Retinal pigment epithelial cell (primary cell): ENCODE results near the gene LRRC45.

Source experiments
- DNase-seq: peaks from one replicate; pipeline ENCODE4 v3.0.0-alpha.2; 2010; ENCODE audit warnings: low read depth
- H3K4me3 ChIP-seq: 2 replicates; pipeline ENCODE4 v1.5.1; 2011; ENCODE audit warnings: mild to moderate bottlenecking, low read length, control low read depth, moderate library complexity
- TF ChIP-seq, protein P1 (sequence below): conservative IDR thresholded peaks from 2 replicates; pipeline ENCODE4 v1.5.1; 2011; ENCODE audit warnings: low read depth, low read length, control low read depth, inconsistent platforms

The LRRC45 gene

DNA sequence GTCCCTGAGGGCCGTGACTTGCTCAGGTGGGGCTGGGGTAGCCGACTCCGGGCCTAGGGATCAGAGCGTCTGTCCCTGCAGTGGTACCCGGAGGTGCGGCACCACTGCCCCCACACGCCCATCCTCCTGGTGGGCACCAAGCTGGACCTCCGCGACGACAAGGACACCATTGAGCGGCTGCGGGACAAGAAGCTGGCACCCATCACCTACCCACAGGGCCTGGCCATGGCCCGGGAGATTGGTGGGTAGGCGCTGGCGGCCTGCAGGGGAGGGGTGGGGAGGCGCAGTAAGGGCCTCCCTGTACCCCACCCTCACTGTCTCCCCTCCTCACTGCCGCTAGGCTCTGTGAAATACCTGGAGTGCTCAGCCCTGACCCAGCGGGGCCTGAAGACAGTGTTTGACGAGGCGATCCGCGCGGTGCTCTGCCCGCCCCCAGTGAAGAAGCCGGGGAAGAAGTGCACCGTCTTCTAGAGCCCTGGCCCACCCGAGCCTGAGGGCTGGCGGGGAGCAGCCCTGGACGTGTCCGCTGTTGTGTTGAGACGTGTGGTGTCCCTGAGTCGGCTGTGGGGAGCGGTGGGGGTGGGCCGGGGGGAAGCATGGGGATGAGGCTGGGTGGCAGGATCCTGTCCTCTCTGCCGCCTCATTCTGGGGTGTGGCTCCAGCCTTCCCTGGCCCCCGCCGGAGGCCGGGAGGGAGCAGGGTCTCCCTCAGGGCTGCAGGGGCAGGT, 10.4 kb downstream of the LRRC45 start:
- DNase-seq = no peak
- no peak overlapping the region for H3K4me3 ChIP-seq
- TF ChIP-seq, protein P1, sequence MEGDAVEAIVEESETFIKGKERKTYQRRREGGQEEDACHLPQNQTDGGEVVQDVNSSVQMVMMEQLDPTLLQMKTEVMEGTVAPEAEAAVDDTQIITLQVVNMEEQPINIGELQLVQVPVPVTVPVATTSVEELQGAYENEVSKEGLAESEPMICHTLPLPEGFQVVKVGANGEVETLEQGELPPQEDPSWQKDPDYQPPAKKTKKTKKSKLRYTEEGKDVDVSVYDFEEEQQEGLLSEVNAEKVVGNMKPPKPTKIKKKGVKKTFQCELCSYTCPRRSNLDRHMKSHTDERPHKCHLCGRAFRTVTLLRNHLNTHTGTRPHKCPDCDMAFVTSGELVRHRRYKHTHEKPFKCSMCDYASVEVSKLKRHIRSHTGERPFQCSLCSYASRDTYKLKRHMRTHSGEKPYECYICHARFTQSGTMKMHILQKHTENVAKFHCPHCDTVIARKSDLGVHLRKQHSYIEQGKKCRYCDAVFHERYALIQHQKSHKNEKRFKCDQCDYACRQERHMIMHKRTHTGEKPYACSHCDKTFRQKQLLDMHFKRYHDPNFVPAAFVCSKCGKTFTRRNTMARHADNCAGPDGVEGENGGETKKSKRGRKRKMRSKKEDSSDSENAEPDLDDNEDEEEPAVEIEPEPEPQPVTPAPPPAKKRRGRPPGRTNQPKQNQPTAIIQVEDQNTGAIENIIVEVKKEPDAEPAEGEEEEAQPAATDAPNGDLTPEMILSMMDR = no peak

DNA sequence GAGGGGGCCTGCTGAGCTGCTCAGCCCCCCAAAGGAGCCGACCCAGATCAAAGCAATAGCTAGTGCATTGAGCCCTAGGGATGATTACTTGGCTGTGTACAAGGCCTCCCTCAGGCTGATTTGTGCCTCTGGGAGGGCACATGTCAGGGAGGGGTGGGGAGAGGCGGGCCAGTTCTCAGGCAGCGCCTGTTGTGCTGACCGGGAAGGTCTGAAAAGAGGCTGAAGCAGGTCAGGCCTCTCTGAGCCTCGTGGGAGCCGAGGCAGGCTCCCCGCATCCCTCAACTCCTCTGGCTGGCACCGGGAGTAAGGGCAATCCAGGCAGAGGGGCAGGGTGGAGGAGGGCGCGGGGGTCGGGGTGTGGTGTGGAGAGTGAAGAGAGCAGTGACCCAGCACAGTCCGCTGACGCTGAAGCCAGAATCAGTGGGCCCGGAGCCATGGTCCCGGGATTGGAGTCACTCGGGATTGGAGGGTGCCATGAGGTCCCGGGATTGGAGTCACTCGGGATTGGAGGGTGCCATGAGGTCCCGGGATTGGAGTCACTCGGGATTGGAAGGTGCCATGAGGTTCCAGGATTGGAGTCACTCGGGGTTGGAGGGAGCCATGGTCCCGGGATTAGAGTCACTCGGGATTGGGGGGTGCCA, 11.4 kb downstream of the LRRC45 start:
- TF ChIP-seq, protein P1 = no peak
- H3K4me3 ChIP-seq = no peak overlapping the region
- no peak for DNase-seq

DNA sequence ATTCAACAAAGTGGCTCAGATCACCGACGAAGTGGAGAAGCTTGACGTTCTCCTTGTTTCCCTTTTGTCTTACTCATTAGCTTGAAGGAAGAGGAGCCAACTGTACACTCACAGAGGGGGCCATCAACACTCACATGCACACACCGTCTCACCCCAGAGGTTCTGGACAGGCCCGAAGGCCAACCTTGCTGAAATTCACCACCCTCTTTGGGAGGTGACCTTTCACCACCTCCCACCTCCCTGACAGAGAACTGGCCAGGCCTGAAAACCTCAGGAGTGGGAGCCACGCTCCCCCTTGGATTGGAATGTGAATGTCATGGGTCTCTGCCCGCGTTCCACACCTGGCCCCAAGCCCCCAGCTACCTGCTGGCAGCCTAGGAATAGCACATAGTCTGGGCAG, 12.4 kb downstream of the LRRC45 start:
- no peak for DNase-seq
- TF ChIP-seq, protein P1 = no peak
- no peak overlapping the region for H3K4me3 ChIP-seq

DNA sequence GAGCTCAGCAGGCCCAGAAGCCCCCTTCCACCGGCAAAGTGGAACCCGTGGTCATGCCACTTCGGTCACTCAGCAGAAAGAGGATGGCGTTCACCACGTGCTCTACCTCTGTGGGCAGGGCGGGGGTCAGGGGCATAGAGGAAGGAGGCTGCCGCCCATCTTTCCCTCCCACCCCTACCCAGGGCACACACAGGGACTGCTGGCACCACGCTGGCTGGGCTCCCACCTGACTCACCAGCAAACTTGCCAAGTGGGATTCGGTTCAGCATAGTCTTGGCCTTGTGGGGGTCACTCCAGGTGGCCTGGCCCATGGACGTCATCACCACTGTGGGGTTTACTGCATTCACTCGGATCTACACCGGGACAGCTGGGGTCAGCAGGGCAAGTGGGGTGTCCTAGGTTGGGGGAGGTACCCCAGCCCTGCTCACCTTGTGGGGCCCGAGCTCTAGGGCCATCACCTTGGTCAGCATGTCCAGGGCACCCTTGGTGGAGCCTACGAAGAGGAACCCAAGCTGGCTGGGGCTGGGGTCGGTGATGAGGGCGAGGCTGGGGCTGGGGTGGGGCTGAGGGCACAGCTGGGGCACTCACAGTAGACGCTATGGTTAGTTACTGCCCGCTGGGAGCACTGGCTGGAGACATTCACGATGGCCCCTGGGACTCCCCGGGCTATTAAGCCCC, 13.0 kb downstream of the LRRC45 start:
- TF ChIP-seq, protein P1 = no peak
- DNase-seq = no peak
- H3K4me3 ChIP-seq = no peak overlapping the region

DNA sequence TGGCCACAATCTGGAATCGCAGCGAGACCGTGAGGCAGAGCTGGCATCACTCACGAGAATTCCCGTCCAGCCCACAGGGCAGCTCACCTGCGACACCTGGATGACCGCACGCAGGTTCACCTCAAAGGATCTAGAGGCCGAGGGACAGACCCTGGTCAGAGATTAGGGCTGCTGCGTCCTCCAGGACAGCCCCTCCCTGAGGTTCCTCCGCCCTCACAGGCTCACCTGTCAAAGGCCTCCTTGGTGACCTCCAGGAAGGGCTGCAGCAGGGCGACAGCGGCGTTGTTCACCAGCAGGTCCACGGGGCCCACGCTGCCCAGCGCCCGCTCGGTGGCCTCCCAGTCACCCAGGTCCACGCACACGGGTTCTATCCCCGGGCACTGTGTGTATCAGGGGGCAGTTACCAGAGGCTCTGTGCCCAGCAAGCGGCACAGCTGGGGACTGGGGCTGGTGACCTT, 13.6 kb downstream of the LRRC45 start:
- TF ChIP-seq, protein P1 = no peak
- no peak for DNase-seq
- peak overlapping the region; percentile 64 for H3K4me3 ChIP-seq

DNA sequence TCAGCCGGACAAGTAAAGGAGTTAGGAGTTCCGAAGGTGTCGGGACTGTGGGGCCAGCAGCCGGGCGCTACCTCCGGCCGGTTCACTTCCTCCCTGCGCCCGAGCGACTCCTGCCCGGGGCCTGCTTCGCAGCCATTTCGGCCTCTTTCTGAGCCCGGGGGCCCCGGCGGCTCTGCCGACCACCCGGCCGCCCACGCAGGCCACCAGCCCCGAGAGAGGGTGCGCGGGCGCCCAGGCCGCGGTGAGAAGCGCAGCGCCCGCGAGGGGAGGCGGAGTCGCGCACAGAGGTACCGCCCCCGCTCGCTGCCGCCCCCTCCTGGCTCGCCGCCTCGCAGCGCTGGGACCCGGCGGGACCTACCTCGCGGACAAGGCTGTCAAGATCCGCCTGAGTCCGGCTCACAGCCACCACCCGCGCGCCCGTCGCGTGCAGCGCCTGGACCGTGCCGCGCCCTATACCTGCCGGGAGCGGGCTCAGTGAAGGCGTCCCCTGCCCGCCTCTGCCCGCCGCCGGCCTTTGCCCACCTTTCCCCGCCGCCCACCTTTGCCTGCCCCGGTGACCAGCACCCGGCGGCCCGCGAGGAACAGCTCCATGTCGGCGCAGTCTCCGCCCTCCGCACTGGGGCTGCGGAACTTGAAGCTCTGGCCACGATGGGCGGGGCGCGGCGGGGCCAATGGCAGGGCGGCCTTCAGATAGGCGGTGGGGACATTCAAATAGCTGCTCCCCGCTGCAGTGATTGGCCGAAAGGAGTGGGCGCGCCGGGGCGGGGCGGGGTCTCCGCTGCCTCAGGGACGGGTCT, 14.2 kb downstream of the LRRC45 start, which contains the start of gene DCXR:
TSS of gene DCXR (minus strand) at position 606 of the 797 bp plus-strand sequence. CDS start at position 591, 15 bp downstream.
- TF ChIP-seq, protein P1 = peak; percentile 62
- DNase-seq = peak; percentile 80
- peak within 1 kb of the TSS; percentile 64 for H3K4me3 ChIP-seq
